Inflammatory macrophage treated with lipopolysaccharide for 1 hour (primary cell): Measurements from ENCODE around the gene ULK4.
"Not testable (repeated sequence)": the region's sequence is repeated elsewhere in the genome, so short reads cannot be mapped to it uniquely, and the experiment has no call there.

Source experiments
- DNase-seq, 2 donors: peaks; one replicate each; pipeline ENCODE4 v3.0.0-alpha.2; 2020 to 2022

ULK4 gene

GRCh38 chr3:41565948-41566514 lies 395.9 kb downstream of the ULK4 start:
- no peak for DNase-seq

GRCh38 chr3:41565003-41565402 lies 396.9 kb downstream of the ULK4 start:
- no peak for DNase-seq

GRCh38 chr3:41556245-41556644 lies 405.7 kb downstream of the ULK4 start:
- DNase-seq, result not testable (repeated sequence)

DNA sequence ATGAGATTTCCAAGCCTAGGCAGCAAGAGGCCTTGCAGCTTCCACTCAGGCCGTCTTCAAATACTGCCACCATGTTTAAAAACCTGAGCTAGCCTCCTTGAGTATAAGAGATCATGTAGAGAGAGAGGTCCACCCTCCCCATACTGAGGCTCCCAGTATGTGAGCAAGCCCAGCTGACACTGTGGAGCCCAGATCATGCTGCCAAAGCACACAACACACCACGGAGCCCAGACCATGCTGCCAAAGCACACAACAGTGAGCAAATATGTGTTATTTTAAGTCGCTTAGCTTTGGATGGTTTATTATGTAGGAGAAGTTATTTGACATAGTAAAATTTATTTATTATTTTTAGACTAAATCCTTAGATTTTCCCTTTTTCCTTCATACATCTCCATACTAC lies 428.9 kb downstream of the ULK4 start:
- no peak for DNase-seq

DNA sequence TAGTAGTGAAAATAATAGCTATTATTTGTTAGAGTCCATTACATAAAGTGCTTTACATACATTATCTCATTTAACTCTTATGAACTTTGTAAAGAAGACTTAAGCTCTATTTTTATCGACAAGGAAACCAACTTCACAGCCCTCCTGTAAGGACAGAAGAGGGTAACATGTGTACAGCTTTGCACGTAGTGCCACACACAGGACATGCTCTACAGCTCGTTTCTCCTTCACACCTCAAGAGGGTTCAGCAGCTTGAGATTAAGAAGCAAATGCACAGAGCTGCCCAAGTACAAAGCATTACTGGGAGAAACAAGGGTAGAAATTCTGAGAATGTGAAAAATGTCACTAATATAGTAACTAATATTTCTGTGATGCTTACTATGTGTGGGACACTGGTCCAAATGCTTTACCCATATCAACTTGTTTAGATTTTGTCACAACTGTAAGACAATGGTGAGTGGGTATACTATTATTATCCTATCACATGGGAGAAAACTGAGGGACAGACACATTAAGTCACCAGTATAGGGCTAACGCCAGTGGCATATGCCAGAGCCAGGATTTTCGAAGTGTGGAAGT lies 434.8 kb downstream of the ULK4 start:
- DNase-seq, result no peak

- no peak for DNase-seq
These were observed 436.4 kb downstream of the ULK4 start for GRCh38 chr3:41525303-41526064.

GRCh38 chr3:41523897-41524296 lies 438.0 kb downstream of the ULK4 start:
- no peak for DNase-seq

- DNase-seq, result peak; percentile 2 to 17
These were observed 439.3 kb downstream of the ULK4 start for GRCh38 chr3:41522612-41523011.

DNA sequence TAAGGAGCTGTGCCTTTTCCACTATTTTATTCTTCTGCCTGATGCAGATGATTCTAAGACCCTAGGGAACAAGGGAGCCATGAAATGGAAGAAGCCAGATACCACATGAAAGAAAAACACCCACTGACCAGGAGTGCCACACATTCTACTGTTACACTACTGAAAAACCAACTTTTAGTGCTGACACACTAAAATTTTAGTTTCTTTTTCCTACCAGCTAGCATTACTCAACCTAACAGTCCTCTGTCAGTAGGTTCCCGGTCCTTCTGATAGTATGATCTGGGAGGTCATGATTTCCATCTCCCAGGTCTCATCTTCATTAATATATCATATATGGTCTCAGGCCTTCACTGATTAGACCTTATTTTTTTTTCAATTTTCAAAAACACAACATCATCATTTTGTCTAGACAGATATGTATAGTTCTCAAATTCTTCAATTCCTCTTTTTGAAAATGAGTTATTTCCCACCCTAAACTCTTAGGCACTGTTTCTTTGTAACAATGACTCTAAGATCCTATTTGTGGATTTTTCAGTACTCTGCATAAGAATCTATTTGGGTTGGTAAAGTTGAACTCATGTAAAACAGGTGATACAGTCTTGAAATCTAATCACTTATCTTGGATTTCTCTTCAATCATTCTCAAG lies 440.8 kb downstream of the ULK4 start:
- DNase-seq, result peak; percentile 1 to 2

GRCh38 chr3:41519746-41520145 lies 442.2 kb downstream of the ULK4 start:
- no peak for DNase-seq

GRCh38 chr3:41518626-41519025 lies 443.3 kb downstream of the ULK4 start:
- no peak for DNase-seq

GRCh38 chr3:41508063-41508696 lies 453.7 kb downstream of the ULK4 start:
- DNase-seq, result no peak

DNA sequence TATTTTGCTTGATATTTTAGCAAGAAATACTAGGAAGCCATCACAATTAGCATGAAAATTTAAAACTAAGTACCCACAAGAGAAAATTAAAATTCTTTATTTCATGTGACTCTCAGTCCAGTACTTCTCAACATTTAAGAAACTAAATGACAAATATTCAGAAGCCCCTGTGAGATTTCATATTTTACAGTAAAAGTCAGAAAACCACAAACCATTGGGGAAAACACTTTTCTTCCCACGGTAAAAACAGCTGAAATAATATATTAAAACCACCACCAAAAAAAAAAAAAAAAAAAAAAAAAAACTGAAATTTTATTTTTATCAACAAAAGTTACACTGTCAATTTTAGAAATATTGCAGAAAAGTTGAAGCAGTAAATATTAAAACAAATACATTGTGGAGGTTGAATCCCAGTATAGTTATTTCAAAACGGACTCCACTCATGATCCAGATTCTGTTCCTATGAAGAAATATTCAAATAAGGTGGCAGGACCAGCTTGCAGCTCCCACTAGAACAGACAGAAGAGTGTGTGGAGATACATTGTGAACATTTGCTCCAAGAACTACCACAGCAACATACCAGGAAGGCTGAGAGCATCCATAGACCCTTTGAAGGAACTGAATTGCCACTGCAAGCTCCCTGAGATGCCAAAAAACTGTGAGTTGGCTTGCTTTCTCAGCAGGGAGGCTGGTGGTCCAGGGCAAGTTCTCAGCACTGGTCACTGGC lies 454.4 kb downstream of the ULK4 start:
- no peak for DNase-seq

GRCh38 chr3:41503998-41504623 lies 457.8 kb downstream of the ULK4 start:
- no peak for DNase-seq

DNA sequence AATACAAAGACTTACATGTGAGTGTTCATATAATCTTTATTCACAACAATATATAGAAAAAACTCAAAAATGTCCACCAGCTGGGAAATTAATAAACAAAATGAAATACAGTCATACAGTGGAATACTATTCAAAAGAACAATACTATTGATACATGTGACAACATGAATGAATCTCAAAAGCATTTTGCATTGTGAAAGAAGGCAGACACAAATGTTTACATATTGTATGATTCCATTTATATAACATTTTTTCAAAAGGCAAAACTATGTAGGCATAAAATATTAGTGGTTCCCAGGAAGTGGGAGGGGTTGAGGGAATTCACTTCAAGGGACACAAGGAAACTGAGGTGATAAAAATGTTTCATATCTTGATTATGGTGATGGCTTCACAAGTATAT lies 459.4 kb downstream of the ULK4 start:
- DNase-seq, result no peak

- no peak for DNase-seq
These were observed 459.9 kb downstream of the ULK4 start for GRCh38 chr3:41502023-41502422.

- no peak for DNase-seq
These were observed 463.1 kb downstream of the ULK4 start for GRCh38 chr3:41498847-41499246.

DNA sequence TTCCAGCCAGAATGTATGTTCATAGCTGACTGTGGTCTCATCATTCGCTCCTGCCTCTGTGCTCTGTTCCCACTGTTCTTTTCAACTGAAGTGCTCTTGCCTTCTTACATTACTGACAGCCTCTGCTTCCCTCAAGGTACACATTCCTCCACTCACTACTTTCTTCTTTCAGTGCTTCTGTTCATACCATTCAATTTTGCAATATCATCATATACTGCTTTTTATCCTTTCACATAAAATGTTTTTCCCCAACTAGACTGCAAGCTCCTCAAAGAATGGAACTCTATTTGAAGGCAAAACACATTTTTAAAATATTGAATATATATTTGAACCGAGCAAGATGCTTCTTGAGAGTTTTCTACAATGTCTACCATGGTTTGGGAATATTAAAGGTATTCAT lies 471.5 kb downstream of the ULK4 start:
- no peak for DNase-seq

DNA sequence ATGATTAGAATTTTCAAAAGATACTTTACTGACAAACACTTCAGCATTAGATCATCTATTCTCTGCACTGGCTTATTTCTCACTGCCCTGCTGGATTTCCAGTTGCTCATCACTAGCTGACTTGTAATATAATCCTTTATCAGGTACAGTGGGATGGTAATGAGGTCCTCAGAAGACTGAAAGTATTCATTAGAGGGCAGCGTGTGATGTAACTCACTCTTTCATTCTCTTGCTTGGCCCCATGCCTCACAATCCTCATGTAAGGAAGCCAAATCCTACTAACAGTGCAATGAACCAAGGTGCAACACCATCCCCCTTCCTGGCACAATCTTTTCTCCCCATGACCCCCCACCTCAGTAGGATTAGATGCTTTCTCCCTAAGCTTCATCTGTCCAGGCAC lies 472.7 kb downstream of the ULK4 start:
- DNase-seq, result no peak

- DNase-seq, result no peak
These were observed 473.4 kb downstream of the ULK4 start for GRCh38 chr3:41488501-41488900.

DNA sequence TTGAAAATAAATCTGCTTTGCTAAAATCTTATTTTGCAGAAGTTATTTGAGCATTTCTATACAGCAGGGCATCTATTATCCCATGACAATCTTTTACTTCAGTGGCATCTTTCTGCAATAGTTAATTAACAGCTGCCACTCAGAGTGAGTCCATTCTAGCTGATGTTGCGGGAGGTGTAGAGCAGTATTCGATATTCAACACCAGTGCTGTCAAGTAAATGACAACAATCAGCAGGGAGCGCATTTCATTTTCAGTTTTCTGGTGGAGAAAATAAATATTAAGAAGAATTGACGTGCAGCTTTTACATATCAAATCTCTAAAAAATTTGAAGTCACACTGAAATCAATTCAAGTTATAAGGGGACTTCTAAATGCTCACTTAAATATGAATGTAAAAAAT lies 476.4 kb downstream of the ULK4 start:
- no peak for DNase-seq

- DNase-seq, result no peak
These were observed 479.8 kb downstream of the ULK4 start for GRCh38 chr3:41482134-41482533.
